Keratinocyte (primary cell): ENCODE data around the gene RPL13A. TPM values are rescaled to one million over a fixed set of nuclear protein-coding genes. Genes with fewer than 3 reads are reported as not detected.

Source experiments
- DNase-seq: peaks from one replicate; pipeline ENCODE4 v3.0.0-alpha.2; 2011; ENCODE audit warnings: low read depth, missing footprints, low spot score
- FAIRE-seq: peaks from 2 replicates; lab custom pipeline; 2011; peaks lifted over from hg19 to GRCh38; lab: Jason Lieb, UNC
- H2AFZ ChIP-seq: 2 replicates; pipeline ENCODE4 v1.6.0; 2012; ENCODE audit warnings: low read length, control low read depth, inconsistent platforms; ENCODE audit not compliant: control insufficient read depth
- H3K27ac ChIP-seq: 2 replicates; pipeline ENCODE4 v1.5.1; 2011; ENCODE audit warnings: low read length; ENCODE audit not compliant: control insufficient read depth, insufficient read depth
- H3K27me3 ChIP-seq: 3 replicates; pipeline ENCODE4 v1.6.0; 2011; ENCODE audit warnings: low read length; ENCODE audit not compliant: control insufficient read depth, insufficient read depth; ENCODE audit errors: extremely low read depth
- H3K36me3 ChIP-seq, 2 experiments: 2 replicates in 1 of 2; 3 replicates in 1 of 2; pipeline ENCODE4 v1.5.1; 2011; ENCODE audit warnings: low read length in 2 of 2, mild to moderate bottlenecking in 1 of 2; ENCODE audit not compliant: control insufficient read depth in 2 of 2, insufficient read depth in 2 of 2; ENCODE audit errors: extremely low read depth in 1 of 2
- H3K4me1 ChIP-seq: 3 replicates; pipeline ENCODE4 v1.5.1; 2011; ENCODE audit warnings: low read length; ENCODE audit not compliant: control insufficient read depth, insufficient read depth; ENCODE audit errors: extremely low read depth
- H3K4me2 ChIP-seq: 3 replicates; pipeline ENCODE4 v1.6.0; 2011; ENCODE audit warnings: low read depth, low read length; ENCODE audit not compliant: control insufficient read depth, insufficient read depth; ENCODE audit errors: extremely low read depth
- H3K4me3 ChIP-seq, 3 experiments: fragments of 200-600 bp in 1 of 3; sonication (generic) in 1 of 3; 2 replicates in 2 of 3; 3 replicates in 1 of 3; pipeline ENCODE4 v1.5.1; 2011 to 2016; ENCODE audit warnings: low read length in 3 of 3, mild to moderate bottlenecking in 3 of 3, control low read depth in 2 of 3, inconsistent platforms in 1 of 3, low read depth in 1 of 3, mixed read lengths in 1 of 3, mixed run types in 1 of 3, moderate library complexity in 1 of 3; ENCODE audit not compliant: control insufficient read depth in 2 of 3, insufficient read depth in 2 of 3; ENCODE audit errors: extremely low read depth in 1 of 3
- H3K79me2 ChIP-seq: 2 replicates; pipeline ENCODE4 v1.6.0; 2012; ENCODE audit warnings: low read length; ENCODE audit not compliant: control insufficient read depth, insufficient read depth
- H3K9ac ChIP-seq: 3 replicates; pipeline ENCODE4 v1.6.0; 2011; ENCODE audit warnings: low read length; ENCODE audit not compliant: control insufficient read depth, insufficient read depth; ENCODE audit errors: extremely low read depth
- H3K9me1 ChIP-seq: 3 replicates; pipeline ENCODE4 v1.6.0; 2011; ENCODE audit warnings: low read length; ENCODE audit not compliant: control insufficient read depth, insufficient read depth; ENCODE audit errors: extremely low read depth
- H3K9me3 ChIP-seq: 2 replicates; pipeline ENCODE4 v1.5.1; 2012; ENCODE audit warnings: low read depth, low read length; ENCODE audit not compliant: control insufficient read depth
- H4K20me1 ChIP-seq: 3 replicates; pipeline ENCODE4 v1.6.0; 2011; ENCODE audit warnings: low read length; ENCODE audit not compliant: control insufficient read depth, insufficient read depth; ENCODE audit errors: extremely low read depth
- EZH2 ChIP-seq: IDR thresholded peaks from one replicate; pipeline ENCODE4 v1.6.1; 2012; ENCODE audit warnings: inconsistent platforms, mild to moderate bottlenecking, low read length, moderate library complexity
- dilution Hi-C: fragments of 300-500 bp; cut with MboI; formaldehyde crosslinking; loops from one replicate; pipeline ENCODE4 v1.7.0; 2020; ENCODE audit warnings: low sequenced_read_pairs; ENCODE audit not compliant: extremely low pct_ligation_motif_present
- polyA plus RNA-seq, 5 experiments: library from polyadenylated mRNA; depleted of rRNA in 3 of 5; stranded (reverse) in 3 of 5; stranded (forward) in 1 of 5; unstranded in 1 of 5; fragments of >200 nt; gene quantifications; 1 replicate in 1 of 5; 2 replicates in 3 of 5; 3 replicates in 1 of 5; pipeline versions ENCODE4 v1.2.1 to v1.2.3, GENCODE V29; 2011 to 2012; ENCODE audit warnings: missing spikeins in 2 of 5, low read depth in 1 of 5, low replicate concordance in 1 of 5
- TF ChIP-seq, protein P1 (sequence below), 3 experiments: IDR thresholded peaks in 1 of 3; conservative IDR thresholded peaks in 1 of 3; optimal IDR thresholded peaks in 1 of 3; 2 replicates in 2 of 3; 3 replicates in 1 of 3; pipeline versions ENCODE3 to v1.5.1; 2011; ENCODE audit warnings: low read length in 3 of 3, mild to moderate bottlenecking in 3 of 3, moderate library complexity in 2 of 3, control low read depth in 1 of 3, inconsistent platforms in 1 of 3; ENCODE audit not compliant: insufficient read depth in 2 of 3; ENCODE audit errors: extremely low read depth in 1 of 3

RPL13A gene
- polyA plus RNA-seq, 1 donor (not counting 4 experiments of a cell fraction or from before 2014, with no cell fraction given) = 3,383 TPM

DNA sequence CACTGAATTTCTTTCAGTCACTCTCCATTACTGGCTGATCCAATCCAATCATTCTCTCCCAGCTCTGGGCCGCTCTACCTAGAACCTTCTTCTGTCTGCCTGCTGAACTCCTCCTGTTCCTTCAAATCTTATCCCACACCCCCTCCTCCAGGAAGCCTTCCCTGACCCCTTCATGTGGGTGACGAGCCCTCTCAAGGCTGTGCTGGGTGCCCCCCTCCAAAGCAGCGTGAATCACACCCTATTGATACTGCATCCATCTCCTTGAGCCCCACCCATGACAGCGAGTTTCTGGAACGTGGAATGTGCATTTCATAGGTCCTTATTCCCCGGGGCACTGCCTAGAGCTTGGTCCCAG lies 39.0 kb upstream of the RPL13A start:
- no peaks in the 10 kb centered on the region for H3K9me1 ChIP-seq
- H3K27ac ChIP-seq = no peak overlapping the region
- no peak overlapping the region for H3K9ac ChIP-seq
- no peak overlapping the region for H2AFZ ChIP-seq
- FAIRE-seq (no peak), DNase-seq (no peak)
- H3K36me3 ChIP-seq = peaks cover 7 to 13% of the 10 kb centered on the region in 2 experiments
- TF ChIP-seq, protein P1, sequence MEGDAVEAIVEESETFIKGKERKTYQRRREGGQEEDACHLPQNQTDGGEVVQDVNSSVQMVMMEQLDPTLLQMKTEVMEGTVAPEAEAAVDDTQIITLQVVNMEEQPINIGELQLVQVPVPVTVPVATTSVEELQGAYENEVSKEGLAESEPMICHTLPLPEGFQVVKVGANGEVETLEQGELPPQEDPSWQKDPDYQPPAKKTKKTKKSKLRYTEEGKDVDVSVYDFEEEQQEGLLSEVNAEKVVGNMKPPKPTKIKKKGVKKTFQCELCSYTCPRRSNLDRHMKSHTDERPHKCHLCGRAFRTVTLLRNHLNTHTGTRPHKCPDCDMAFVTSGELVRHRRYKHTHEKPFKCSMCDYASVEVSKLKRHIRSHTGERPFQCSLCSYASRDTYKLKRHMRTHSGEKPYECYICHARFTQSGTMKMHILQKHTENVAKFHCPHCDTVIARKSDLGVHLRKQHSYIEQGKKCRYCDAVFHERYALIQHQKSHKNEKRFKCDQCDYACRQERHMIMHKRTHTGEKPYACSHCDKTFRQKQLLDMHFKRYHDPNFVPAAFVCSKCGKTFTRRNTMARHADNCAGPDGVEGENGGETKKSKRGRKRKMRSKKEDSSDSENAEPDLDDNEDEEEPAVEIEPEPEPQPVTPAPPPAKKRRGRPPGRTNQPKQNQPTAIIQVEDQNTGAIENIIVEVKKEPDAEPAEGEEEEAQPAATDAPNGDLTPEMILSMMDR (optimal IDR thresholded peaks at IDR 0.05 in 1 of 3, IDR thresholded peaks at IDR 0.05 in 1 of 3, conservative IDR thresholded peaks at IDR 0.05 in 1 of 3; ENCODE audit: extremely low read depth in 1 of 3, insufficient read depth in 2 of 3, low read length in 3 of 3) = no peak
- TF ChIP-seq EZH2 = no peak
- H3K27me3 ChIP-seq = no peaks in the 10 kb centered on the region
- no peak overlapping the region for H3K4me2 ChIP-seq
- H3K79me2 ChIP-seq = peaks cover 13% of the 10 kb centered on the region
- H3K4me1 ChIP-seq = peaks cover 6% of the 10 kb centered on the region
- H3K9me3 ChIP-seq = no peaks in the 10 kb centered on the region
- dilution Hi-C loops = no loop called here
- H3K4me3 ChIP-seq = no peak overlapping the region
- no peaks in the 10 kb centered on the region for H4K20me1 ChIP-seq

DNA sequence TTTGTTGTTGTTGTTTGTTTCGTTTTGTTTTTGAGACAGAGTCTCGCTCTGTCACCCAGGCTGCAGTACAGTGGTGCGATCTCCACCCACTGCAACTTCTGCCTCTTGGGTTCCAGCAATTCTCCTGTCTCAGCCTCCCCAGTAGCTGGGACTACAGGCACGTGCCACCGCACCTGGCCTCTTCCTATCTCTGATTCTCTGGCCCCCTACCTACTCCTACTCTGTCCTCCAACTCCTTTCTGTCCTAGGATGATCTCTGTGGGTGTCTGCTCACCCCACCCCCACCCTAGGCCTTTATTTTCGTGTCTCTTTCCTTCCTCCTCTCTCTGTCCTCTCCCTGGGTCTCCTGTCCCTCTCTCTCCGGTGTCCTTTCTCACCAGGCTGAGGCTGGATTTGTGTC lies 37.0 kb upstream of the RPL13A start:
- H3K27me3 ChIP-seq = no peaks in the 10 kb centered on the region
- H3K9ac ChIP-seq = peak overlapping the region; percentile 93

More for the DNA sequence above, 37.0 kb upstream of the RPL13A start:
- Histone ChIP-seq H3K79me2 (peaks cover 21% of the 10 kb centered on the region), H3K36me3 (peaks cover 7 to 13% of the 10 kb centered on the region in 2 experiments), H3K4me3 (peak overlapping the region; percentile 56 to 88 (median 78)), H3K4me2 (peak overlapping the region; percentile 96), H4K20me1 (no peaks in the 10 kb centered on the region), H3K9me1 (no peaks in the 10 kb centered on the region), H3K4me1 (peaks cover 13% of the 10 kb centered on the region), H3K9me3 (no peaks in the 10 kb centered on the region), H2AFZ (no peak overlapping the region), H3K27ac (peak overlapping the region; percentile 26)
- DNase-seq (no peak), FAIRE-seq (no peak)
- TF ChIP-seq, protein P1 (optimal IDR thresholded peaks at IDR 0.05 in 1 of 3, IDR thresholded peaks at IDR 0.05 in 1 of 3, conservative IDR thresholded peaks at IDR 0.05 in 1 of 3; ENCODE audit: extremely low read depth in 1 of 3, insufficient read depth in 2 of 3, low read length in 3 of 3) = no peak
- TF ChIP-seq EZH2 = no peak
- dilution Hi-C loops = no loop called here
